HepG2 (cell line): ENCODE results near the gene KRTAP2-3. TPM values are rescaled to one million over a fixed set of nuclear protein-coding genes. Genes with fewer than 3 reads are reported as not detected.

ENCODE experiments used
- ARNT2 ChIP-seq: sonication (generic); formaldehyde crosslinking; IDR thresholded peaks from 2 replicates; pipeline ENCODE4 v1.8.0; 2022; ENCODE audit warnings: mild to moderate bottlenecking, low read depth, missing genetic modification reagents, moderate library complexity
- CBFB ChIP-seq: sonication (generic); formaldehyde crosslinking; IDR thresholded peaks from 2 replicates; pipeline ENCODE4 v1.4.0; 2020; ENCODE audit warnings: missing genetic modification reagents
- CHD4 ChIP-seq: fragments of 200-600 bp; sonication (generic); IDR thresholded peaks from 2 replicates; pipeline ENCODE4 v1.7.0; 2017; ENCODE audit warnings: mild to moderate bottlenecking, low read length, borderline replicate concordance
- ETV5 ChIP-seq: IDR thresholded peaks from 2 replicates; pipeline ENCODE4 v1.6.1; 2018; ENCODE audit warnings: missing biosample characterization, missing genetic modification reagents, inconsistent platforms, borderline replicate concordance
- FOSL2 ChIP-seq: sonication (generic); formaldehyde crosslinking; IDR thresholded peaks from 2 replicates; pipeline ENCODE4 v1.4.0; 2020; ENCODE audit warnings: missing genetic modification reagents
- GFI1 ChIP-seq: sonication (generic); formaldehyde crosslinking; IDR thresholded peaks from 2 replicates; pipeline ENCODE4 v1.5.0; 2020; ENCODE audit warnings: missing genetic modification reagents, mild to moderate bottlenecking, borderline replicate concordance
- HBP1 ChIP-seq: IDR thresholded peaks from 2 replicates; pipeline ENCODE4 v1.6.1; 2016; ENCODE audit warnings: low read depth, control low read depth
- HDAC2 ChIP-seq: sonication (generic); formaldehyde crosslinking; IDR thresholded peaks from 2 replicates; pipeline ENCODE4 v1.4.0; 2020; ENCODE audit warnings: missing genetic modification reagents
- IRF2 ChIP-seq: IDR thresholded peaks from 2 replicates; pipeline ENCODE4 v1.6.1; 2018; ENCODE audit warnings: missing genetic modification reagents, missing compliant biosample characterization
- MAF1 ChIP-seq: sonication (generic); formaldehyde crosslinking; IDR thresholded peaks from 2 replicates; pipeline ENCODE4 v1.5.0; 2020; ENCODE audit warnings: missing genetic modification reagents, borderline replicate concordance
- MAFK ChIP-seq, 2 experiments: IDR thresholded peaks in 1 of 2; conservative IDR thresholded peaks in 1 of 2; 2 replicates each; pipeline ENCODE4 v1.6.1; 2011; ENCODE audit warnings: improper control_type of control experiment in 2 of 2, low read length in 2 of 2
- MAZ ChIP-seq, 2 experiments: sonication (generic) in 1 of 2; formaldehyde crosslinking in 1 of 2; IDR thresholded peaks; 2 replicates each; pipeline versions ENCODE4 v1.5.0 to v1.6.1; 2012 to 2020; ENCODE audit warnings: low read depth in 2 of 2, mild to moderate bottlenecking in 2 of 2, borderline replicate concordance in 1 of 2, improper control_type of control experiment in 1 of 2, low read length in 1 of 2, missing genetic modification reagents in 1 of 2, moderate library complexity in 1 of 2
- MBD4 ChIP-seq: IDR thresholded peaks from 2 replicates; pipeline ENCODE4 v1.6.1; 2012; ENCODE audit warnings: low read length, inconsistent platforms, borderline replicate concordance
- NCOA2 ChIP-seq: sonication (generic); formaldehyde crosslinking; IDR thresholded peaks from 2 replicates; pipeline ENCODE4 v1.8.0; 2022; ENCODE audit warnings: inconsistent platforms
- NCOA5 ChIP-seq: sonication (generic); formaldehyde crosslinking; IDR thresholded peaks from 2 replicates; pipeline ENCODE4 v1.4.0; 2020; ENCODE audit warnings: missing genetic modification reagents
- NFIB ChIP-seq: sonication (generic); formaldehyde crosslinking; IDR thresholded peaks from 2 replicates; pipeline ENCODE4 v1.9.0; 2021; ENCODE audit warnings: missing genetic modification reagents, mild to moderate bottlenecking, borderline replicate concordance
- PITX1 ChIP-seq: sonication (generic); formaldehyde crosslinking; IDR thresholded peaks from 2 replicates; pipeline ENCODE4 v1.5.1; 2020; ENCODE audit warnings: mild to moderate bottlenecking, missing genetic modification reagents
- PPARG ChIP-seq: conservative IDR thresholded peaks from 2 replicates; pipeline ENCODE4 v1.6.1; 2016; ENCODE audit warnings: missing biosample characterization, missing genetic modification reagents
- RCOR2 ChIP-seq: IDR thresholded peaks from 2 replicates; pipeline ENCODE4 v1.6.1; 2016; ENCODE audit warnings: missing biosample characterization, missing genetic modification reagents
- SIN3B ChIP-seq: fragments of 150-350 bp; IDR thresholded peaks from 2 replicates; pipeline ENCODE4 v1.6.1; 2014; ENCODE audit warnings: low read length
- SOX5 ChIP-seq: IDR thresholded peaks from 2 replicates; pipeline ENCODE4 v1.6.1; 2016; ENCODE audit warnings: borderline replicate concordance
- TBL1XR1 ChIP-seq: fragments of 150-350 bp; IDR thresholded peaks from 2 replicates; pipeline ENCODE4 v1.6.1; 2014; ENCODE audit warnings: borderline replicate concordance, low read length; ENCODE audit not compliant: partially characterized antibody
- TCF7L2 ChIP-seq: IDR thresholded peaks from 2 replicates; pipeline ENCODE4 v1.6.1; 2011; ENCODE audit warnings: mild to moderate bottlenecking, low read depth, low read length, moderate library complexity
- TFDP2 ChIP-seq: sonication (generic); formaldehyde crosslinking; IDR thresholded peaks from 2 replicates; pipeline ENCODE4 v1.4.0; 2020; ENCODE audit warnings: missing genetic modification reagents
- THAP11 ChIP-seq: IDR thresholded peaks from 2 replicates; pipeline ENCODE4 v1.6.1; 2016; ENCODE audit warnings: missing biosample characterization, missing genetic modification reagents
- ZFP41 ChIP-seq: sonication (generic); formaldehyde crosslinking; IDR thresholded peaks from 2 replicates; pipeline ENCODE4 v1.4.0; 2020; ENCODE audit warnings: mild to moderate bottlenecking, missing genetic modification reagents, borderline replicate concordance
- ZNF138 ChIP-seq: sonication (generic); formaldehyde crosslinking; IDR thresholded peaks from 2 replicates; pipeline ENCODE4 v1.5.0; 2020; ENCODE audit warnings: mild to moderate bottlenecking, low read depth, missing genetic modification reagents
- ZNF180 ChIP-seq: sonication (generic); formaldehyde crosslinking; IDR thresholded peaks from 2 replicates; pipeline ENCODE4 v1.4.0; 2020; ENCODE audit warnings: low read depth, missing genetic modification reagents, borderline replicate concordance
- ZNF460 ChIP-seq: sonication (generic); formaldehyde crosslinking; IDR thresholded peaks from 2 replicates; pipeline ENCODE4 v1.5.1; 2020; ENCODE audit warnings: missing genetic modification reagents, mild to moderate bottlenecking, borderline replicate concordance
- ZNF749 ChIP-seq: sonication (generic); formaldehyde crosslinking; IDR thresholded peaks from 2 replicates; pipeline ENCODE4 v1.8.0; 2022; ENCODE audit warnings: mild to moderate bottlenecking, missing genetic modification reagents, moderate library complexity, borderline replicate concordance
- ZNF772 ChIP-seq: sonication (generic); formaldehyde crosslinking; IDR thresholded peaks from 2 replicates; pipeline ENCODE4 v1.5.0; 2020; ENCODE audit warnings: mild to moderate bottlenecking, missing genetic modification reagents
- polyA plus RNA-seq, 8 experiments: library from polyadenylated mRNA; depleted of rRNA in 3 of 8; stranded (reverse) in 7 of 8; unstranded in 1 of 8; fragments of >200 nt; fragmentation: Illumina TruSeq in 4 of 8; extraction: Trizol in 4 of 8; gene quantifications; 2 replicates each; pipeline versions ENCODE4 v1.2.1 to v1.2.3, GENCODE V29; 2011 to 2016; ENCODE audit warnings: low read depth in 4 of 8, missing spikeins in 1 of 8, mixed read lengths in 1 of 8; ENCODE audit not compliant: insufficient read depth in 1 of 8
- total RNA-seq, 5 experiments: library from RNA; depleted of rRNA; stranded (reverse); fragments of >200 nt; fragmentation: Illumina TruSeq; extraction: Trizol; gene quantifications; 2 replicates each; pipeline ENCODE4 v1.2.3, GENCODE V29; 2016; ENCODE audit warnings: low read depth in 1 of 5

KRTAP2-3 gene
- total and polyA plus RNA-seq, 2 of the 13 experiments (the other 11 are each of a cell fraction or from before 2014, with no cell fraction given), result 0.25 TPM; not detected in 1

GRCh38 chr17:41009301-41009760 is 50.6 kb downstream of the KRTAP2-3 start (continued):
- TF ChIP-seq MAFK (conservative IDR thresholded peaks at IDR 0.05 in 1 of 2, IDR thresholded peaks at IDR 0.05 in 1 of 2; ENCODE audit: low read length in 2 of 2) (peak in 1 of 2 experiments; percentile 10; a peak in 1 of 4 replicates), HBP1 (CRISPR knock-in tag) (no peak), TFDP2 (no peak), TCF7L2 (peak; percentile 83), FOSL2 (peak; percentile 75), ETV5 (CRISPR knock-in tag) (peak; percentile 58; the same call in 1 of the 2 replicates), CBFB (CRISPR knock-in tag) (peak; percentile 83; the same call in 1 of the 2 replicates), MAF1 (CRISPR knock-in tag) (no peak), MAZ (IDR thresholded peaks at IDR 0.05; ENCODE audit: borderline replicate concordance, low read depth, low read length) (no peak), MAZ (CRISPR knock-in tag; IDR thresholded peaks at IDR 0.05; ENCODE audit: low read depth) (no peak), NCOA5 (CRISPR knock-in tag) (no peak), ZNF138 (no peak), NFIB (CRISPR knock-in tag) (no peak), GFI1 (CRISPR knock-in tag) (peak; percentile 82), SOX5 (CRISPR knock-in tag) (peak; percentile 100), SIN3B (0 out of 2 replicates have a peak, but pooled peaks have one; percentile 43), ZNF460 (no peak), ZNF749 (no peak), HDAC2 (CRISPR knock-in tag) (peak; percentile 90), MBD4 (peak; percentile 82; the same call in 1 of the 2 replicates), ZNF772 (CRISPR knock-in tag) (0 out of 2 replicates have a peak, but pooled peaks have one; percentile 52), PITX1 (CRISPR knock-in tag) (peak; percentile 80; the same call in 1 of the 2 replicates), PPARG (CRISPR knock-in tag) (peak; percentile 82), ARNT2 (CRISPR knock-in tag) (no peak), RCOR2 (peak; percentile 88), IRF2 (CRISPR knock-in tag) (peak; percentile 78; the same call in 1 of the 2 replicates), TBL1XR1 (peak; percentile 69), NCOA2 (peak; percentile 97), ZNF180 (no peak), ZFP41 (no peak), CHD4 (peak; percentile 83; the same call in 1 of the 2 replicates), THAP11 (peak; percentile 23; the same call in 1 of the 2 replicates)
